Cardiac ventricle fibroblast (primary cell): ENCODE results near the gene HPS6. TPM values are rescaled to one million over a fixed set of nuclear protein-coding genes. Genes with fewer than 3 reads are reported as not detected.

Experiments used
- total RNA-seq: library from RNA; depleted of rRNA; stranded (reverse); fragments of >200 nt; gene quantifications from 2 replicates; pipeline ENCODE4 v1.2.3, GENCODE V29; 2015

The HPS6 gene
- 28.2 and 32.8 TPM in 2 replicates for total RNA-seq

GRCh38 chr10:102064868-102065560 lies at the start of gene HPS6:
TSS of gene HPS6 (plus strand) at chr10:102065349. CDS start at chr10:102065475, 126 bp downstream.

GRCh38 chr10:102055647-102056419 lies 9.3 kb upstream of the HPS6 start, which contains the start of gene ARMH3:
TSS of gene ARMH3 (minus strand) at chr10:102056173. CDS start at chr10:102040114, 16,059 bp downstream.

Other genes starting within 250 kb of the HPS6 start
- gene OGA, start 246.9 kb upstream of the HPS6 start, total RNA-seq: 44.5 and 50.9 TPM in 2 replicates
- gene KCNIP2, start 221.5 kb upstream of the HPS6 start, total RNA-seq: 0.20 and 0.94 TPM in 2 replicates
- 6.3 and 8.9 TPM in 2 replicates for gene ARMH3, start 9.2 kb upstream of the HPS6 start, total RNA-seq
- 23.3 and 29.1 TPM in 2 replicates for gene LDB1, start 55.0 kb downstream of the HPS6 start, total RNA-seq
- gene PPRC1, start 67.7 kb downstream of the HPS6 start, total RNA-seq: 11.9 and 12.3 TPM in 2 replicates
- 38.4 and 60.9 TPM in 2 replicates for gene NOLC1, start 87.0 kb downstream of the HPS6 start, total RNA-seq
- gene ELOVL3, start 160.9 kb downstream of the HPS6 start, total RNA-seq: 0.24 and 3.4 TPM in 2 replicates
- 0.15 and 0.69 TPM in 2 replicates for gene PITX3, start 176.2 kb downstream of the HPS6 start, total RNA-seq
- 43.0 and 46.9 TPM in 2 replicates for gene GBF1, start 180.2 kb downstream of the HPS6 start, total RNA-seq